RWPE2 (cell line): ENCODE measurements around the gene RANBP3L.

Source experiments
- ATAC-seq: fragments of 200-7000 bp; cut with Tn5 transposase; 3 replicates; pipeline ENCODE4 v1.9.1; 2021; ENCODE audit warnings: low read depth
- DNase-seq: peaks from one replicate; pipeline ENCODE4 v3.0.0-alpha.2; 2020; ENCODE audit warnings: low spot score
- H3K27ac ChIP-seq: fragments of 450-650 bp; 2 replicates; pipeline ENCODE4 v1.5.1; 2017; ENCODE audit warnings: mild to moderate bottlenecking; ENCODE audit not compliant: poor library complexity, severe bottlenecking
- H3K27me3 ChIP-seq: fragments of 250-450 bp; sonication (Bioruptor Pico); 2 replicates; pipeline ENCODE4 v1.5.1; 2021; ENCODE audit warnings: mild to moderate bottlenecking, moderate library complexity; ENCODE audit not compliant: insufficient read depth, poor library complexity, severe bottlenecking
- H3K36me3 ChIP-seq: fragments of 250-450 bp; sonication (Bioruptor Pico); 2 replicates; pipeline ENCODE4 v1.5.1; 2020; ENCODE audit warnings: low read depth, mild to moderate bottlenecking, moderate library complexity
- H3K4me1 ChIP-seq: fragments of 250-450 bp; sonication (Bioruptor Pico); 2 replicates; pipeline ENCODE4 v1.5.1; 2021; ENCODE audit warnings: mild to moderate bottlenecking, moderate library complexity; ENCODE audit not compliant: insufficient read depth, poor library complexity, severe bottlenecking
- H3K4me3 ChIP-seq: fragments of 250-450 bp; sonication (Bioruptor Pico); 2 replicates; pipeline ENCODE4 v1.5.1; 2021; ENCODE audit warnings: mild to moderate bottlenecking, moderate library complexity; ENCODE audit not compliant: severe bottlenecking
- H3K9me3 ChIP-seq: fragments of 250-450 bp; sonication (Bioruptor Pico); 2 replicates; pipeline ENCODE4 v1.5.1; 2021; ENCODE audit warnings: mild to moderate bottlenecking, moderate library complexity; ENCODE audit not compliant: severe bottlenecking
- CTCF ChIP-seq: fragments of 450-650 bp; IDR thresholded peaks from one replicate; pipeline ENCODE4 v1.5.1; 2017; ENCODE audit warnings: mild to moderate bottlenecking, moderate library complexity; ENCODE audit not compliant: poor library complexity, severe bottlenecking

Gene RANBP3L

GRCh38 chr5:36311956-36312355, 10.3 kb upstream of the RANBP3L start:
- peaks cover 7% of the 10 kb centered on the region for H3K27me3 ChIP-seq
- no peaks in the 10 kb centered on the region for H3K36me3 ChIP-seq
- H3K27ac ChIP-seq: no peak overlapping the region
- peaks cover 5% of the 10 kb centered on the region for H3K4me1 ChIP-seq
- ATAC-seq (no peak), DNase-seq (no peak)
- H3K9me3 ChIP-seq: no peaks in the 10 kb centered on the region
- no peak overlapping the region for H3K4me3 ChIP-seq
- TF ChIP-seq CTCF: no peak

GRCh38 chr5:36310138-36310537, 8.4 kb upstream of the RANBP3L start:
- Histone ChIP-seq H3K4me3 (no peak overlapping the region), H3K27ac (no peak overlapping the region), H3K27me3 (peaks cover 3% of the 10 kb centered on the region), H3K36me3 (no peaks in the 10 kb centered on the region), H3K9me3 (no peaks in the 10 kb centered on the region), H3K4me1 (peaks cover 5% of the 10 kb centered on the region)
- ATAC-seq (no peak), DNase-seq (no peak)
- no peak for TF ChIP-seq CTCF

DNA sequence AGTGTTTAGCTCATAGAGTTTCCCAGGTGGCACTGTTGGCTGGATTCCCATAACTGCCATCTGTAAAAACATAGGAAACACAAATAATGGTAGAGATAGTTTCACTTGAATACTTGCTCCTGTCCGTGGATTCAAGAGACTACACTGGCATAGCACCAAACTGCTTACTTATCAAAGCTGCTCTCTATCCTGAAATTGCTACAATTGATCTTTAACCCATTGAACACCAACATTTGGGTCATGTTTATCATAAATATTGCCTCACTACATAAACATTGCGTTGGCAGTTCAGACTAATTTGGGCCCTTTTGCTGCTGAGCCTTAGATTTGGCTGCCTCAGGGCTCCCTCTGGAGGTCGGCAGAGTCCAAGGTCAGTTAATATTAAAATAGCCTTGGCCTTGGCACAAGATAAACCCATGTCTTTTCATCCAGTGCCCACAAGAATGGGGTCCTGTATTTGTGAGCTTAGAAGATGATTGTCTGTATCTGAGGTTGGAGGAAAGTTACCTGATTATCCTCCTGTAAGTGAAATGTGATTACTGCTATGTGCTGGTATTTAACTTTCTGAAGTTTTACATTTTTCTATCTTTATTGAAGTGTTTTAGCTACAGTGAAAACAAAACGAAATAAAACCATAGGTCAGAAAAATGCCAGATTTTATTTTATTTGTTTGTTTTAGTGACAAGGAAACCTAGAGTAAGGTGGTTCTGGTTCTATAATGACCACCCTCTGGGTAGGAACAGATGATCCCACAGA, 4.0 kb upstream of the RANBP3L start:
- ATAC-seq (peak; percentile 81), DNase-seq (no peak)
- Histone ChIP-seq H3K27ac (no peak overlapping the region), H3K4me3 (no peak overlapping the region), H3K27me3 (no peaks in the 10 kb centered on the region), H3K4me1 (no peaks in the 10 kb centered on the region), H3K9me3 (no peaks in the 10 kb centered on the region), H3K36me3 (no peaks in the 10 kb centered on the region)
- peak; percentile 97 for TF ChIP-seq CTCF

- ATAC-seq: no peak
- no peak for TF ChIP-seq CTCF
- no peaks in the 10 kb centered on the region for H3K36me3 ChIP-seq
- no peak for DNase-seq
- H3K27ac ChIP-seq: no peak overlapping the region
- no peak overlapping the region for H3K4me3 ChIP-seq
- no peaks in the 10 kb centered on the region for H3K9me3 ChIP-seq
- H3K4me1 ChIP-seq: no peaks in the 10 kb centered on the region
- H3K27me3 ChIP-seq: no peaks in the 10 kb centered on the region
Measured at GRCh38 chr5:36304095-36304805, 2.5 kb upstream of the RANBP3L start.

GRCh38 chr5:36300927-36301540, 668 bp downstream of the RANBP3L start:
- no peak overlapping the region for H3K27ac ChIP-seq
- DNase-seq (no peak), ATAC-seq (no peak)

More at GRCh38 chr5:36300927-36301540, 668 bp downstream of the RANBP3L start:
- H3K36me3 ChIP-seq: no peaks in the 10 kb centered on the region
- TF ChIP-seq CTCF: no peak
- H3K9me3 ChIP-seq: no peaks in the 10 kb centered on the region
- H3K4me3 ChIP-seq: no peak overlapping the region
- H3K4me1 ChIP-seq: no peaks in the 10 kb centered on the region
- H3K27me3 ChIP-seq: no peaks in the 10 kb centered on the region
